NCI-H69 (cell line): Measurements from ENCODE around the gene MYO7B.
"Not testable (repeated sequence)": the region's sequence is repeated elsewhere in the genome, so short reads cannot be mapped to it uniquely, and the experiment has no call there.

Experiments used
- DNase-seq: peaks from one replicate; lab custom pipeline; 2025; lab: John Stamatoyannopoulos, UW

MYO7B gene

GRCh38 chr2:127551221-127551930 lies 15.9 kb downstream of the MYO7B start:
- DNase-seq = no peak

GRCh38 chr2:127552336-127552735 lies 16.9 kb downstream of the MYO7B start:
- DNase-seq = no peak

- DNase-seq = no peak
Observed at GRCh38 chr2:127552846-127553245, 17.4 kb downstream of the MYO7B start.

- DNase-seq = peak; percentile 8
Observed at GRCh38 chr2:127558911-127559310, 23.4 kb downstream of the MYO7B start.

- no peak for DNase-seq
Observed at GRCh38 chr2:127559454-127559853, 24.0 kb downstream of the MYO7B start.

- no peak for DNase-seq
Observed at GRCh38 chr2:127560201-127560930, 24.9 kb downstream of the MYO7B start.

GRCh38 chr2:127560931-127561280 lies 25.4 kb downstream of the MYO7B start:
- no peak for DNase-seq

- DNase-seq = no peak
Observed at GRCh38 chr2:127561371-127561770, 25.9 kb downstream of the MYO7B start.

GRCh38 chr2:127562936-127563335 lies 27.5 kb downstream of the MYO7B start:
- no peak for DNase-seq

- no peak for DNase-seq
Observed at GRCh38 chr2:127563458-127564428, 28.3 kb downstream of the MYO7B start.

- no peak for DNase-seq
Observed at GRCh38 chr2:127564429-127565260, 29.2 kb downstream of the MYO7B start.

- DNase-seq = no peak
Observed at GRCh38 chr2:127565261-127566138, 30.0 kb downstream of the MYO7B start.

- no peak for DNase-seq
Observed at GRCh38 chr2:127566139-127566417, 30.6 kb downstream of the MYO7B start.

- no peak for DNase-seq
Observed at GRCh38 chr2:127566576-127566975, 31.1 kb downstream of the MYO7B start.

- DNase-seq = no peak
Observed at GRCh38 chr2:127567351-127567854, 31.9 kb downstream of the MYO7B start.

- DNase-seq = no peak
Observed at GRCh38 chr2:127568128-127568527, 32.6 kb downstream of the MYO7B start.

- DNase-seq = no peak
Observed at GRCh38 chr2:127569666-127570065, 34.2 kb downstream of the MYO7B start.

GRCh38 chr2:127570282-127571250 lies 35.1 kb downstream of the MYO7B start:
- no peak for DNase-seq

GRCh38 chr2:127572352-127572751 lies 36.9 kb downstream of the MYO7B start:
- DNase-seq = not testable (repeated sequence)
